ENCODE data around the gene SND1.

The SND1 gene

DNA sequence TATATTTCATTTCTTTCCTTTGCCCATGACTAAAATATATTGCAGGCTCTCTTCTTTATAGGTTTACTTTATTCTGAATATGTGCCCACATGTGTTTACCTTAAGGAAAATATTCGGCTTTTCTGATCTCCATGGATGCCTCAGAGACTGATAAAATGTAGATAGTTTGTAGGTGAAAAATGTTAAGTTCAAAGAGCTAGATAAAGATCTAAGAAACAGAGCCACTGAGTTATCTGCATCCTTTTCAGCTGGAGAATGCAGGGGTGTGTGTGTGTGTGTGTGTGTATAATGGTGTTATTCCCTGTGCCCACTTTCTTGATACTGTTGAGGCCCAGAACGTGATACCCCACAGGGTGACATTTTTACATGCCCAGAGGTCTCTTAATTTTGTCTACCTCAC is 228.5 kb downstream of the SND1 start:
- FAIRE-seq, result no peak
- DNase-seq (ENCODE audit: insufficient read length), result no peak
- TF ChIP-seq TAF1 (IDR thresholded peaks at IDR 0.05; ENCODE audit: borderline replicate concordance, low read depth, low read length) (no peak), POLR2AphosphoS5 (IDR thresholded peaks at IDR 0.05; ENCODE audit: low read depth, low read length) (no peak), POLR2A (IDR thresholded peaks at IDR 0.05; ENCODE audit: low read depth, low read length) (no peak)

DNA sequence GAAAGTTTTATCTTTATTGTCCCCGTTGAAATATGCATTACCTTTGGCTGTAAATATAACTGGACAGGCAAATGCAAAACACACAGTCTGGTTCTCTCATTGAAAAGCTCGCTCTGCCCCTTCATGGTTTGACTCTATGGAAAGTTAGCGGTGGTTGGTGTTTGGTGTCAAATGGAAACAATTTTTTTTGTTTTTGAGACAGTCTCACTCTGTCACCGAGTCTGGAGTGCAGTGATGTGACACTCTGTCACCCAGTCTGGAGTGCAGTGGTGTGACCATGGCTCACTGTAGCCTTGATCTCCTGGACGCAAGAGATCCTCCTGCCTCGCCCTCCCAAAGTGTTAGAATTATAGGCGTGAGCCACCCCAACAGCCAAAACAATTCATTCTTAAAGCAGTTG is 229.6 kb downstream of the SND1 start:
- FAIRE-seq (no peak), DNase-seq (ENCODE audit: insufficient read length) (no peak)
- no peak for TF ChIP-seq POLR2A (IDR thresholded peaks at IDR 0.05; ENCODE audit: low read depth, low read length)
- no peak for TF ChIP-seq POLR2AphosphoS5 (IDR thresholded peaks at IDR 0.05; ENCODE audit: low read depth, low read length)
- no peak for TF ChIP-seq TAF1 (IDR thresholded peaks at IDR 0.05; ENCODE audit: borderline replicate concordance, low read depth, low read length)

DNA sequence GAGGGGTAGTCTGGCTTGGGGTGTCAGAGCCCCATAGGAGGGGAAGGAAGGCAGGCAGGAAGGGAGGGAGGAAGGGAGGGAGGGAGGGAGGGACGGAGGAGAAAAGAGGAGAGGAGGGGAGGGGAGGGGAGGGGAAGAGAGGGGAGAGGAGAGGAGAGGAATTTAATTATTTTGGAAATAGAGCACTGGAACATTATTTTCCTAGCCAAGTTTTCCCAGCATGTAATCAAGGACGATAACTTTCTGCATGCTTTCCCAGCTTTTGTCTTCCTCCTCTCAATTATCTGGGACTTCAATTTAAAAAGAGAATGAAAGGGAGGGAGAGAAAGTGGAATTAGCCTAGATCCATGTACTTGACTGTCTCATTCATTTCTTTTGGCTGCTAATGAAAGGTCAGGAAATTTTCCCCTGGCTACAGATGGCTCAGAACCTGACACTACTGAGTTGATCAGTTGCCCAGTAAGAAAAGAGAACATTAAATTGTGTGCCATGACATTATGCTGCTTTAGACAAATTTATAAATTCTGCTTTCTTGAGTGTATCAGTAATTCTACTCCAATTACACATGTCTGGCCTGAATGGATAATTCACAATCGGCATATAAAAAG is 230.4 kb downstream of the SND1 start:
- FAIRE-seq (no peak), DNase-seq (ENCODE audit: insufficient read length) (no peak)
- TF ChIP-seq POLR2A (IDR thresholded peaks at IDR 0.05; ENCODE audit: low read depth, low read length), result no peak
- no peak for TF ChIP-seq POLR2AphosphoS5 (IDR thresholded peaks at IDR 0.05; ENCODE audit: low read depth, low read length)
- no peak for TF ChIP-seq TAF1 (IDR thresholded peaks at IDR 0.05; ENCODE audit: borderline replicate concordance, low read depth, low read length)

DNA sequence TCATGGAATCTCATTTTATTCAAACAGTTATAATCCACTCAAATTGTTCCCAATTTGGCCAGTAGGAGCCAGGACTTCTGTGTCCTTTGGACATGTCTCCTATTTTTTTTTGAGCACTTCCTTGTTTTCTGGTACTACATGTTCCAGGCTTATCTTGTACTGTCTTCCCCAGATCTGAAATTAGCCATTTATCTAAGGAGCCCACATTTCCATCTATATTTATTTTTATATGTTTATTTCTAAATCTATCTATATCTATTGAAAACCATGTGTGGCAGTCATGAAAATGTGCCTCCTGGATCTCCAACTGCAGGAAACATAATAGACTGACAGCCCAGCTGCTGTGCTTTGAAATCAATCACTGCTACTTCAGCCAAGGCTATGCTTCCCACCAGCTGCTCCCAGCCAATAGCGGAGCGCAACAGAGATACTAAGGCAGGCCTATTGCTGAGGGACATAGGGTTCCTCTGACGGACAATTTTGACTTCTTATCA is 232.1 kb downstream of the SND1 start:
- DNase-seq (ENCODE audit: insufficient read length), result no peak
- TF ChIP-seq POLR2A (IDR thresholded peaks at IDR 0.05; ENCODE audit: low read depth, low read length) (no peak), TAF1 (IDR thresholded peaks at IDR 0.05; ENCODE audit: borderline replicate concordance, low read depth, low read length) (no peak), POLR2AphosphoS5 (IDR thresholded peaks at IDR 0.05; ENCODE audit: low read depth, low read length) (no peak)
- FAIRE-seq, result no peak

DNA sequence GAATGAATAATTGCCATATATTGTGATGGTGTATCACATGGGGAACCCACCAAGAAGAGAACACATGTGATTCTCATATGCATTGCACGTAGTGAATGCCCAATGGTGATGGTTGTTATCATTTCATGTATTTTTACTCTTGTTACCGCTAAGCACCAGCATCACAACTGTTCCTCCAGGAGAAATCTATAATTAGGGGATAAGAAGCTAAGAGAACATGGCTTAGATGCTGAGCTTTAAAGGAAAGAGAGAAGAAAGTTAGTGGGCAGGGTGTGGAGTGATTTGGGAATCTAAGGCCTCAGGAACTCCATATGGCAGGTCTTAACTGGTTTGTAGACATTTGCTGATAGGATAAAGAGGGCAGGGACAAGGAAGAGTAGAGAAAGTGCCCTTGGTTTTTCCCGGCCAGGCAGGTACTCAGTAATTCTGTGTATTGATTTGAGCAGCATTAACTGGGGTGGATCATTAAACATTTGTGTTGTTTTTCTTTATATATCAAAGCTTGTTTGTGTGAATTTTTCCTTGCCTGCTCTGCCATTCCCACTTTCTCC is 233.3 kb downstream of the SND1 start:
- no peak for DNase-seq (ENCODE audit: insufficient read length)
- no peak for FAIRE-seq
- TF ChIP-seq POLR2AphosphoS5 (IDR thresholded peaks at IDR 0.05; ENCODE audit: low read depth, low read length) (no peak), TAF1 (IDR thresholded peaks at IDR 0.05; ENCODE audit: borderline replicate concordance, low read depth, low read length) (no peak), POLR2A (IDR thresholded peaks at IDR 0.05; ENCODE audit: low read depth, low read length) (no peak)

DNA sequence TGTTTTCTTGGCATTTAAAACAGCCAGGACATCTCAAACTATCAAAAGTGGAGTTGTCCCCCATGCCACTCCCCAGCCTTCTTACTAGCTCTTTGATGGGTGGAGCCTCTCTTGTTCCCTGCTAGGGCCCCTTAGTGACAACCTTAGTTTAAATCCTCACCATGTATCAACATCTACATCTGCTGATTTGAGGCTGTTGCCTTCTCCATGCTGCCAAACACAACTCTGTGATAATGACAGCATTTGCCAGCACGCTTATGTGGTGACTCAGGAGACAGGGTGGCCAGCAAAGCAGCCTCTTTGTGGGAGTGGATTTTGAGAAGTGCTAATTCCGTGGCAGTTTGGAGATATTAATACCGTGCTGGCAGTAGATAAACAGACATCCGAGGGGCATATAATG is 233.8 kb downstream of the SND1 start:
- no peak for TF ChIP-seq POLR2AphosphoS5 (IDR thresholded peaks at IDR 0.05; ENCODE audit: low read depth, low read length)
- no peak for TF ChIP-seq POLR2A (IDR thresholded peaks at IDR 0.05; ENCODE audit: low read depth, low read length)
- no peak for TF ChIP-seq TAF1 (IDR thresholded peaks at IDR 0.05; ENCODE audit: borderline replicate concordance, low read depth, low read length)
- DNase-seq (ENCODE audit: insufficient read length) (no peak), FAIRE-seq (no peak)

DNA sequence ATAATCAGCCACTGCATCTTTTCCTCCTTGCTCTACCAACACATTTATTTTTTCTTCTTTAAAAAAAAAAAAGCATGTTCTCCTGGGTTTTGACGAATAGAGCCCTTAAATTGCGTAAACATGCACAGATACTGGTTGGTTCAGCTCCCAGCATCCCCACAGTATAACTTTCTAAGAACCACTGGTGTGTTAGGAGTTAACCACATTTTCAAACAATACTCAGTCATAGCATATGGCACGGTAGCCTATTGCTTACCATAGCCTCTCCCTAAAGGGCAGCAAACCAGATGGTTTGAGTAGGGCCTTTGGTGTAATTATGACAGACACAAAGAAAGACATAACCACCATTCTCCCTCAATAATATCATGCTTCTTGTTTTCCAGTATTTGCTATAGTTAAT is 234.3 kb downstream of the SND1 start:
- FAIRE-seq (no peak), DNase-seq (ENCODE audit: insufficient read length) (no peak)
- TF ChIP-seq POLR2A (IDR thresholded peaks at IDR 0.05; ENCODE audit: low read depth, low read length), result no peak

DNA sequence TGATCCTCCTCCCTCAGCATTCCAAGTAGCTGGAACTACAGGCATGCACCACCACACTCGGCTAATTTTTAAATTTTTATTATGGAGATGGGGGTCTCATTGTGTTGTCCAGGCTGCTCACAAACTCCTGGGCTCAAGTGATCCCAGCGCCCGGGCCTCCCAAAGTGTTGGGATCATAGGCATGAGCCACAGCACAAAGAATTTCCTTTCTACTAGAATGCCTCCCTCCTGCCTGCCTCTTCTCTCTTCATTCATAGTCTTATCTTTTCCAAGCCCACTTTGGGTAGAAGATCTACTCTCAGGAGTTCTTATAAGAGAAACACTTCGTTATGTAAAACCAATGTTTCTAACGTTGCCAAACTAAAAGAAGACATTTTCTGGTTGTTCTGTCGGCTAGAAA is 235.1 kb downstream of the SND1 start:
- FAIRE-seq (no peak), DNase-seq (ENCODE audit: insufficient read length) (no peak)
- no peak for TF ChIP-seq TAF1 (IDR thresholded peaks at IDR 0.05; ENCODE audit: borderline replicate concordance, low read depth, low read length)
- no peak for TF ChIP-seq POLR2AphosphoS5 (IDR thresholded peaks at IDR 0.05; ENCODE audit: low read depth, low read length)
- TF ChIP-seq POLR2A (IDR thresholded peaks at IDR 0.05; ENCODE audit: low read depth, low read length), result no peak

DNA sequence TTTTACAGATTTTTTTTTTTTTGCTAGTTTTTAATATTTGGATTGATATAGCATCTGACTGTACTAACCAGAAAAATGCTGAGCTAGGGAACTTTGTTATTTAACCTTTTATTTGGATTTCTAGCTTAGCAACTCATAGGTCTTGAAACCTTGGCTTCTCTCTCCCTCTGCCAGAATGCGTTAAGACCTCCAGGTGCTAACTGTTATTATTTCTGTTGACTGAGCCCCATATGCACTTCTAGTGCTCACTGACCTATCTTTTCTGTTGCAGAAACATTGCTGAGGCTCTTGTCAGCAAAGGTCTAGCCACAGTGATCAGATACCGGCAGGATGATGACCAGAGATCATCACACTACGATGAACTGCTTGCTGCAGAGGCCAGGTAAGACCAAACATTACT is 235.6 kb downstream of the SND1 start:
- no peak for TF ChIP-seq POLR2A (IDR thresholded peaks at IDR 0.05; ENCODE audit: low read depth, low read length)
- no peak for TF ChIP-seq POLR2AphosphoS5 (IDR thresholded peaks at IDR 0.05; ENCODE audit: low read depth, low read length)
- TF ChIP-seq TAF1 (IDR thresholded peaks at IDR 0.05; ENCODE audit: borderline replicate concordance, low read depth, low read length), result no peak
- no peak for DNase-seq (ENCODE audit: insufficient read length)
- FAIRE-seq, result no peak

DNA sequence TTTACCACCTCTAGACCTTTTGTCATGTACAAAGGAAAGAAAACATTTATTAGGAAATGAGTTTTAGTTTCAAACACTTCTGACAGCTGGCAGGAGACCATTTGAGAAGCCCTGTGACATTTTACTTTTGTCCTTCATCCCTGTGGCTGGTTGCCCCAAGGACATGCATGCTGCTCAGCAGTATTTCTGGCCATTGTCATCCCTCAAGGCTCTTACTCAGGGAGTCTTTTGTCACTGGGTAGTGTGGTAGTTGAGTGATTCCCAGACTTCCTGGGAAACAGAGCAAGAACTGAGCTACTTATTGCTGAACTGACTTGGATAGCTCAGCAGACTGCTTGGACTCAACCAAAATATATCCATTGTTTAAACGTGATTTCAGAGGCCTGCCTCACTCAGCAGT is 236.4 kb downstream of the SND1 start:
- TF ChIP-seq TAF1 (IDR thresholded peaks at IDR 0.05; ENCODE audit: borderline replicate concordance, low read depth, low read length), result no peak
- no peak for TF ChIP-seq POLR2AphosphoS5 (IDR thresholded peaks at IDR 0.05; ENCODE audit: low read depth, low read length)
- no peak for TF ChIP-seq POLR2A (IDR thresholded peaks at IDR 0.05; ENCODE audit: low read depth, low read length)
- no peak for FAIRE-seq
- no peak for DNase-seq (ENCODE audit: insufficient read length)

DNA sequence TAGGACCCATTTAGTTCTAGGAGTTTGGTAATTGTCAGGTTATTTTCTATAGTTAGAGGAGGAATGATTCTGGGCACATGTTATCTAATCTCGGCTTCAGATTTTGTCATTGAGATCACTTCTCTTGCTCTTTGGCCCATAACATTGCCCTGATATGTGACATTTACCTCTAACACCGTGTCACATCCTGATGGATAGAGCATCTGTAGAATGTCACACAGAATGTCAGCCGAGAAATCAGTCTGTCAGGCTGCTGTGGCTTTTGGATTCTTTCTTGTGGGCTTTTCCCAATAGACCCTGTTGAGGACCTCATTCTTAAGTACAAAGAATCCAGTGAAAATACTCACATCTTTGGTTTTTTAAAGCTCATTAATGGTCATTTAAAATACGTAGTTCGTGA is 236.8 kb downstream of the SND1 start:
- TF ChIP-seq POLR2AphosphoS5 (IDR thresholded peaks at IDR 0.05; ENCODE audit: low read depth, low read length) (no peak), TAF1 (IDR thresholded peaks at IDR 0.05; ENCODE audit: borderline replicate concordance, low read depth, low read length) (no peak), POLR2A (IDR thresholded peaks at IDR 0.05; ENCODE audit: low read depth, low read length) (no peak)
- no peak for FAIRE-seq
- DNase-seq (ENCODE audit: insufficient read length), result no peak

DNA sequence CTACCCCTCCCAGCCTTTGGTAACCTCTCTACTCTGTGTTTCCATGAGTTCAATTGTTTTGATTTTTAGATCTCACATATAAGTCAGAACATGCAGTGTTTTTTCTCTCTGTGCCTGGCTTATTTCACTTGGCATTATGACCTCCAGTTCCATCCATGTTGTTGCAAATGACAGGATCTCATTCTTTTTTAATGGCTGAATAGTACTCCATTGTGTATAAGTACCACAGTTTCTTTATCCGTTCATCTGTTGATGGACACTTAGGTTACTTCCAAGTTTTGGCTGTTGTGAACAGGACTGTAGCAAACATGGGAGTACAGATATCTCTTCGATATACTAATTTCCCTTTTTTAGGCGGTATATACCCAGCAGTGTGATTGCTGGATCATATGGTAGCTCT is 237.7 kb downstream of the SND1 start:
- TF ChIP-seq POLR2AphosphoS5 (IDR thresholded peaks at IDR 0.05; ENCODE audit: low read depth, low read length) (no peak), POLR2A (IDR thresholded peaks at IDR 0.05; ENCODE audit: low read depth, low read length) (no peak), TAF1 (IDR thresholded peaks at IDR 0.05; ENCODE audit: borderline replicate concordance, low read depth, low read length) (no peak)
- no peak for FAIRE-seq
- no peak for DNase-seq (ENCODE audit: insufficient read length)

All from GM12892 (cell line).